ENCODE results near the gene RUNX1. TPM values are rescaled to one million over a fixed set of nuclear protein-coding genes. Genes with fewer than 3 reads are reported as not detected.
A peak's percentile ranks its signal among the peaks of the same experiment; 100 is the strongest.

The RUNX1 gene
- total and polyA plus RNA-seq, 2 of the 13 experiments (the other 11 are each of a cell fraction or from before 2014, with no cell fraction given), result 5.4 to 6.4 TPM

DNA sequence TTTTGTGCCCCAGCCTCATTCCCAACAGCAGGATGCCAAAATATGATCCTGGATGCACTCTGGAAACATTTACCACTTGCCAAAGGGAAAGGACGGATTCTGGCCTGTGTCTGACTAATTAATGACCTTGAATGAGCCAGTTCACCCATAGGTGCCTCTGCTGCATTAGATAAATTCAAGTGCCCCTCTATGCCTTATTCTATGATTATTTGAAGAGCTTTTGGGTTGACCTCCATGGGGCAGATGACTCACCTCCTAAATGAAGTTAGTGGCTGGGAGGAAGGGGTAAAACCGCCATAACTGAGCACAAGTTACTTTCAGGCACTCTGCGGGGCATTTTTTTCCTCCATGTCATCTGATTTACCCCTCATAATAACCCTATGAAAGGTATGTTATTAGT lies 282.2 kb downstream of the RUNX1 start (continued):
- TF ChIP-seq, protein P1, sequence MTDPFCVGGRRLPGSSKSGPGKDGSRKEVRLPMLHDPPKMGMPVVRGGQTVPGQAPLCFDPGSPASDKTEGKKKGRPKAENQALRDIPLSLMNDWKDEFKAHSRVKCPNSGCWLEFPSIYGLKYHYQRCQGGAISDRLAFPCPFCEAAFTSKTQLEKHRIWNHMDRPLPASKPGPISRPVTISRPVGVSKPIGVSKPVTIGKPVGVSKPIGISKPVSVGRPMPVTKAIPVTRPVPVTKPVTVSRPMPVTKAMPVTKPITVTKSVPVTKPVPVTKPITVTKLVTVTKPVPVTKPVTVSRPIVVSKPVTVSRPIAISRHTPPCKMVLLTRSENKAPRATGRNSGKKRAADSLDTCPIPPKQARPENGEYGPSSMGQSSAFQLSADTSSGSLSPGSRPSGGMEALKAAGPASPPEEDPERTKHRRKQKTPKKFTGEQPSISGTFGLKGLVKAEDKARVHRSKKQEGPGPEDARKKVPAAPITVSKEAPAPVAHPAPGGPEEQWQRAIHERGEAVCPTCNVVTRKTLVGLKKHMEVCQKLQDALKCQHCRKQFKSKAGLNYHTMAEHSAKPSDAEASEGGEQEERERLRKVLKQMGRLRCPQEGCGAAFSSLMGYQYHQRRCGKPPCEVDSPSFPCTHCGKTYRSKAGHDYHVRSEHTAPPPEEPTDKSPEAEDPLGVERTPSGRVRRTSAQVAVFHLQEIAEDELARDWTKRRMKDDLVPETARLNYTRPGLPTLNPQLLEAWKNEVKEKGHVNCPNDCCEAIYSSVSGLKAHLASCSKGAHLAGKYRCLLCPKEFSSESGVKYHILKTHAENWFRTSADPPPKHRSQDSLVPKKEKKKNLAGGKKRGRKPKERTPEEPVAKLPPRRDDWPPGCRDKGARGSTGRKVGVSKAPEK (CRISPR knock-in tag; IDR thresholded peaks at IDR 0.05; ENCODE audit: borderline replicate concordance), result no peak

DNA sequence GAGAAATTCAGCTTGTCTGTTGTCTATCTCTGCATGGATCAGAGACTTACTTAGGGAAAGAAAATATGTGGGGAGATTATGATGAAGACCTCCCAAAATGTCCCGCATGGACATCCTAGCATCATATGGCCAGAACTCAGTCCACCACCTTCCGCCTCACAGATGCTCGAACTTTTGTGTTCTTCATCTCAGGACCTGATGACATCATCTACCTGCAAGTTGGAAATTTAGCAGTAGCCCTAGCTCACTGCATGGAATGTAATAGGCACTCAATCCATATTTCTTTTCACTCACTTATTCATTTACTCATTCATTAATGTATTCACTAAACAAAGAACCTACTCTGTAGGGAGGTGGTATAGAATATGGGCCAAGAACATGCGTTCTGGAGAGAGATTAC lies 283.5 kb downstream of the RUNX1 start:
- no peaks in the 10 kb centered on the region for H4K20me1 ChIP-seq (ENCODE audit: insufficient read depth, low read length)
- no peak overlapping the region for H3K9ac ChIP-seq (ENCODE audit: insufficient read depth, low read depth, low read length)
- peak; percentile 80 for TF ChIP-seq ATF7 (IDR thresholded peaks at IDR 0.05)
- TF ChIP-seq ATF7 (CRISPR knock-in tag; IDR thresholded peaks at IDR 0.05), result no peak
- no peak for TF ChIP-seq JARID2 (CRISPR knock-in tag; IDR thresholded peaks at IDR 0.05; ENCODE audit: insufficient replicate concordance)
- 0 out of 2 replicates have a peak, but pooled peaks have one; percentile 10 for TF ChIP-seq CREB1 (IDR thresholded peaks at IDR 0.05)
- TF ChIP-seq CREB1 (CRISPR knock-in tag; IDR thresholded peaks at IDR 0.05), result no peak
- H2AFZ ChIP-seq (ENCODE audit: low read length), result no peak overlapping the region
- in situ Hi-C loops (cut with HindIII; ENCODE audit: extremely low pct_ligation_motif_present, low pct_unique_long_range_greater_than_20kb), result no loop called here
- intact Hi-C loops (cut with micrococcal nuclease; ENCODE audit: unreplicated experiment), result no loop called here
- WGBS (ENCODE audit: low lambda C conversion rate), result 95% methylated on average over 4 of the region's 4 CpGs
- no peaks in the 10 kb centered on the region for H3K36me3 ChIP-seq (replicated peaks in 1 of 2; ENCODE audit: control insufficient read depth in 1 of 2, insufficient read depth in 2 of 2, low read length in 2 of 2)
- no peaks in the 10 kb centered on the region for H3K27me3 ChIP-seq (ENCODE audit: control insufficient read depth in 1 of 2, insufficient read depth in 2 of 2, low read length in 2 of 2)
- no peak overlapping the region for H3K4me3 ChIP-seq (replicated peaks in 1 of 3; ENCODE audit: insufficient read depth in 1 of 3, low read depth in 2 of 3, low read length in 3 of 3)
- FAIRE-seq (no peak), DNase-seq (ENCODE audit: low spot score) (no peak), ATAC-seq (no peak)
- no peak overlapping the region for H3K27ac ChIP-seq (ENCODE audit: extremely low read length, insufficient read depth, low read length)
- no peaks in the 10 kb centered on the region for H3K79me2 ChIP-seq (ENCODE audit: insufficient read depth, low read length)
- H3K4me2 ChIP-seq (ENCODE audit: low read depth, low read length), result no peak overlapping the region
- no TSS peak for BruUV-seq (replicated peaks)
- H3K9me3 ChIP-seq (ENCODE audit: low read length), result no peaks in the 10 kb centered on the region
- peaks cover 12% of the 10 kb centered on the region for H3K4me1 ChIP-seq (ENCODE audit: insufficient read depth, low read length)
- ChIA-PET CTCF (ENCODE audit: low intra/inter-chr PET ratio, low total read pairs) (no interaction called here), POLR2A (interaction anchor here (1.2 kb wide), 1 partner anchor 30 kb away, joined by 5 read pairs; no protein-coding TSS in a partner anchor)

All from HepG2 (cell line).